ENCODE data around the gene OGFOD3. TPM values are rescaled to one million over a fixed set of nuclear protein-coding genes. Genes with fewer than 3 reads are reported as not detected.

The OGFOD3 gene
- total and polyA plus RNA-seq, 9 of the 15 experiments (the other 6 are each of a cell fraction or from before 2014, with no cell fraction given) = 0.69 to 44.7 (median 18.9) TPM

DNA sequence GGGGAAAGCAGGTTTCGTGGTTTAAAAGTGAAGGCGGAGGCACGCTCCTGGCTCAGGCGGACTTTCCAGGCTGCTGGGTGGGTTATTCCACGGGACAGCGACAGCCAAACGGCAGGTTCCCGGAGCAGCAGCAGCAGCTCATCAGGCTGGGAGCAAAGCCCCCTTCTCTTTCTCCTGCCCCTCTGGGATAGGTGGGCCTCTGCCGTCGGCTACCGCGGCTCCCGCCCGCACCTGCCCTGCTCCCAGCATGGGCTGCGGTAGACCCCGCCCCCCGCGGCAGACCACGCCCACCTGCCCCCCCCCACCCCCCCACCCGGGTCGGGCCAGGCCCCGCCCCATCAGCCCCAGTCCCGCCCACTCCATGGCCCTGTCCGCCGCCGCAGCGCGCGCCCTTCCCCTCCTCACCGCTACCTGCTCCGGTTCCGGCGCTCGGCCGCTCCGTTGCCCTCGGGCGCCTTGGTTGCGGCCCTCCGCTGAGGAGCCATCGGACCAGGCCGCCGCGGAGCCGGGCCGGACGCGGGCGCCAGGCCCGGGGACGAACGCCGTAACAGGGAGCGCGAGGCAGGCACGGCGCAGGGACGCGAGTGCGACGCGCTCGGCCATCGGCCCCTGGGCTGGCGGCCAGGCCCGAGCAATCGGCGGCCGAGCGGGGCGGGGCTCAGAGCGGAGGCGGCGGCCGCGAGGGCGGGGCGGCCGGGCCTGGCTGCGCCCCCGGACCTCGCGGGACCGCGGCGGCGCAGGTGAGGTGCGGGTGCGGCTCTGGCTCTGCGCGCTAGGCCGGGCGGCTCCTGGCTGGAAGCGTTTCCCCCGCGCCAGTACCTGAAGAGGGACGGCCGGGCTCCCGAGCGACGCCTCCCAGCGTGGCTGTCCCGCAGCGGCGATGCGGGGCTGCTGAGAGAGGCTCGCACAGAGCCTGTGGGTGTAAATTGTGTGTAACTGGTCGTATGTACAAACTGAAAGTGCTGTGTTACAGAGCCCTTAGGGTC lies at the start of gene OGFOD3, which contains the start of gene HEXD (continued):
- 0 out of 2 replicates have a peak, but pooled peaks have one; percentile 18 for TF ChIP-seq FOSL1 (tag; conservative IDR thresholded peaks at IDR 0.05)
- TF ChIP-seq GABPA (tag; conservative IDR thresholded peaks at IDR 0.05; ENCODE audit: low read depth) = no peak; the same call in 1 of the 2 replicates
- TF ChIP-seq NUFIP1 (IDR thresholded peaks at IDR 0.05; ENCODE audit: partially characterized antibody) = no peak
- no peak for TF ChIP-seq HLTF (IDR thresholded peaks at IDR 0.05)
- no peak for TF ChIP-seq PTBP1 (IDR thresholded peaks at IDR 0.05; ENCODE audit: low read depth, low read length)
- TF ChIP-seq, protein P1, sequence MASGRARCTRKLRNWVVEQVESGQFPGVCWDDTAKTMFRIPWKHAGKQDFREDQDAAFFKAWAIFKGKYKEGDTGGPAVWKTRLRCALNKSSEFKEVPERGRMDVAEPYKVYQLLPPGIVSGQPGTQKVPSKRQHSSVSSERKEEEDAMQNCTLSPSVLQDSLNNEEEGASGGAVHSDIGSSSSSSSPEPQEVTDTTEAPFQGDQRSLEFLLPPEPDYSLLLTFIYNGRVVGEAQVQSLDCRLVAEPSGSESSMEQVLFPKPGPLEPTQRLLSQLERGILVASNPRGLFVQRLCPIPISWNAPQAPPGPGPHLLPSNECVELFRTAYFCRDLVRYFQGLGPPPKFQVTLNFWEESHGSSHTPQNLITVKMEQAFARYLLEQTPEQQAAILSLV (tag; IDR thresholded peaks at IDR 0.05) = no peak
- TF ChIP-seq NCOA2 (IDR thresholded peaks at IDR 0.05; ENCODE audit: partially characterized antibody in 2 of 2) = no peak
- TF ChIP-seq, protein P2, sequence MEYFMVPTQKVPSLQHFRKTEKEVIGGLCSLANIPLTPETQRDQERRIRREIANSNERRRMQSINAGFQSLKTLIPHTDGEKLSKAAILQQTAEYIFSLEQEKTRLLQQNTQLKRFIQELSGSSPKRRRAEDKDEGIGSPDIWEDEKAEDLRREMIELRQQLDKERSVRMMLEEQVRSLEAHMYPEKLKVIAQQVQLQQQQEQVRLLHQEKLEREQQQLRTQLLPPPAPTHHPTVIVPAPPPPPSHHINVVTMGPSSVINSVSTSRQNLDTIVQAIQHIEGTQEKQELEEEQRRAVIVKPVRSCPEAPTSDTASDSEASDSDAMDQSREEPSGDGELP (CRISPR knock-in tag; IDR thresholded peaks at IDR 0.05; ENCODE audit: borderline replicate concordance) = peak; percentile 38; the same call in 1 of the 2 replicates
- no peak for TF ChIP-seq ZNF23 (CRISPR knock-in tag; IDR thresholded peaks at IDR 0.05)
- no peak for TF ChIP-seq SMARCE1 (IDR thresholded peaks at IDR 0.05)
- TF ChIP-seq, protein P3, sequence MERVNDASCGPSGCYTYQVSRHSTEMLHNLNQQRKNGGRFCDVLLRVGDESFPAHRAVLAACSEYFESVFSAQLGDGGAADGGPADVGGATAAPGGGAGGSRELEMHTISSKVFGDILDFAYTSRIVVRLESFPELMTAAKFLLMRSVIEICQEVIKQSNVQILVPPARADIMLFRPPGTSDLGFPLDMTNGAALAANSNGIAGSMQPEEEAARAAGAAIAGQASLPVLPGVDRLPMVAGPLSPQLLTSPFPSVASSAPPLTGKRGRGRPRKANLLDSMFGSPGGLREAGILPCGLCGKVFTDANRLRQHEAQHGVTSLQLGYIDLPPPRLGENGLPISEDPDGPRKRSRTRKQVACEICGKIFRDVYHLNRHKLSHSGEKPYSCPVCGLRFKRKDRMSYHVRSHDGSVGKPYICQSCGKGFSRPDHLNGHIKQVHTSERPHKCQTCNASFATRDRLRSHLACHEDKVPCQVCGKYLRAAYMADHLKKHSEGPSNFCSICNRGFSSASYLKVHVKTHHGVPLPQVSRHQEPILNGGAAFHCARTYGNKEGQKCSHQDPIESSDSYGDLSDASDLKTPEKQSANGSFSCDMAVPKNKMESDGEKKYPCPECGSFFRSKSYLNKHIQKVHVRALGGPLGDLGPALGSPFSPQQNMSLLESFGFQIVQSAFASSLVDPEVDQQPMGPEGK (CRISPR knock-in tag; IDR thresholded peaks at IDR 0.05; ENCODE audit: borderline replicate concordance) = no peak
- TF ChIP-seq, protein P4, sequence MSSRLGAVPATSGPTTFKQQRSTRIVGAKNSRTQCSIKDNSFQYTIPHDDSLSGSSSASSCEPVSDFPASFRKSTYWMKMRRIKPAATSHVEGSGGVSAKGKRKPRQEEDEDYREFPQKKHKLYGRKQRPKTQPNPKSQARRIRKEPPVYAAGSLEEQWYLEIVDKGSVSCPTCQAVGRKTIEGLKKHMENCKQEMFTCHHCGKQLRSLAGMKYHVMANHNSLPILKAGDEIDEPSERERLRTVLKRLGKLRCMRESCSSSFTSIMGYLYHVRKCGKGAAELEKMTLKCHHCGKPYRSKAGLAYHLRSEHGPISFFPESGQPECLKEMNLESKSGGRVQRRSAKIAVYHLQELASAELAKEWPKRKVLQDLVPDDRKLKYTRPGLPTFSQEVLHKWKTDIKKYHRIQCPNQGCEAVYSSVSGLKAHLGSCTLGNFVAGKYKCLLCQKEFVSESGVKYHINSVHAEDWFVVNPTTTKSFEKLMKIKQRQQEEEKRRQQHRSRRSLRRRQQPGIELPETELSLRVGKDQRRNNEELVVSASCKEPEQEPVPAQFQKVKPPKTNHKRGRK (tag; IDR thresholded peaks at IDR 0.05) = no peak
- TF ChIP-seq ZNF76 (CRISPR knock-in tag; IDR thresholded peaks at IDR 0.05; ENCODE audit: borderline replicate concordance) = no peak
- TF ChIP-seq, protein P5, sequence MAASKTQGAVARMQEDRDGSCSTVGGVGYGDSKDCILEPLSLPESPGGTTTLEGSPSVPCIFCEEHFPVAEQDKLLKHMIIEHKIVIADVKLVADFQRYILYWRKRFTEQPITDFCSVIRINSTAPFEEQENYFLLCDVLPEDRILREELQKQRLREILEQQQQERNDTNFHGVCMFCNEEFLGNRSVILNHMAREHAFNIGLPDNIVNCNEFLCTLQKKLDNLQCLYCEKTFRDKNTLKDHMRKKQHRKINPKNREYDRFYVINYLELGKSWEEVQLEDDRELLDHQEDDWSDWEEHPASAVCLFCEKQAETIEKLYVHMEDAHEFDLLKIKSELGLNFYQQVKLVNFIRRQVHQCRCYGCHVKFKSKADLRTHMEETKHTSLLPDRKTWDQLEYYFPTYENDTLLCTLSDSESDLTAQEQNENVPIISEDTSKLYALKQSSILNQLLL (CRISPR knock-in tag; IDR thresholded peaks at IDR 0.05; ENCODE audit: borderline replicate concordance) = no peak
- no peak for TF ChIP-seq CHCHD3 (CRISPR knock-in tag; IDR thresholded peaks at IDR 0.05)
- peak; percentile 86 for TF ChIP-seq SMAD4 (CRISPR knock-in tag; conservative IDR thresholded peaks at IDR 0.05)
- TF ChIP-seq IFI16 (CRISPR knock-in tag; IDR thresholded peaks at IDR 0.05) = no peak
